HepG2 (cell line): ENCODE data around the gene CITED2. TPM values are rescaled to one million over a fixed set of nuclear protein-coding genes. Genes with fewer than 3 reads are reported as not detected.

ENCODE experiments used
- ATAC-seq: fragments of 200-7000 bp; cut with Tn5 transposase; 3 replicates; pipeline ENCODE4 v1.9.1; 2020; ENCODE audit warnings: mild to moderate bottlenecking, moderate library complexity
- BruUV-seq: library from RNA; stranded (reverse); fragments of 400-500 nt; replicated peaks from 2 replicates; lab custom pipeline; 2021; lab: Mats Ljungman, UMichigan
- CTCF ChIA-PET: fragments of 300-600 bp; formaldehyde crosslinking; extraction: SDS; loops from one replicate; lab custom pipeline; 2021; ENCODE audit warnings: low total read pairs, inconsistent platforms, low intra/inter-chr PET ratio; lab: Yijun Ruan, JAX
- POLR2A ChIA-PET: fragments of 350-600 bp; sonication (Branson Sonifier 250); formaldehyde crosslinking; loops from one replicate; lab custom pipeline; 2020; ENCODE audit warnings: antibody characterized with exemption, inconsistent platforms; lab: Yijun Ruan, JAX
- DNase-seq: peaks from one replicate; pipeline ENCODE4 v3.0.0-alpha.2; 2015; ENCODE audit warnings: low spot score
- FAIRE-seq: peaks from 3 replicates; lab custom pipeline; 2011; peaks lifted over from hg19 to GRCh38; lab: Jason Lieb, UNC
- H2AFZ ChIP-seq: one replicate; pipeline ENCODE4 v1.6.1; 2011; ENCODE audit warnings: low read length, inconsistent platforms
- H3K27ac ChIP-seq: fragments of 300-600 bp; 3 replicates; pipeline ENCODE4 v1.8.0; 2011; ENCODE audit warnings: mixed run types, mild to moderate bottlenecking, mixed read lengths, low read length, inconsistent platforms; ENCODE audit not compliant: insufficient read depth; ENCODE audit errors: extremely low read length
- H3K27me3 ChIP-seq, 2 experiments: fragments of 200-600 bp in 1 of 2; 2 replicates in 1 of 2; 3 replicates in 1 of 2; pipeline versions ENCODE4 v1.6.0 to v1.8.0; 2011; ENCODE audit warnings: low read length in 2 of 2, mild to moderate bottlenecking in 2 of 2, moderate library complexity in 2 of 2, inconsistent platforms in 1 of 2; ENCODE audit not compliant: insufficient read depth in 2 of 2, control insufficient read depth in 1 of 2
- H3K36me3 ChIP-seq, 2 experiments: fragments of 200-600 bp in 1 of 2; replicated peaks in 1 of 2; 2 replicates in 1 of 2; 3 replicates in 1 of 2; pipeline versions ENCODE4 v1.5.1 to v1.8.0; 2011; ENCODE audit warnings: low read length in 2 of 2, inconsistent platforms in 1 of 2; ENCODE audit not compliant: insufficient read depth in 2 of 2, control insufficient read depth in 1 of 2
- H3K4me1 ChIP-seq: 2 replicates; pipeline ENCODE4 v1.5.1; 2012; ENCODE audit warnings: low read length, inconsistent platforms; ENCODE audit not compliant: insufficient read depth
- H3K4me2 ChIP-seq: 2 replicates; pipeline ENCODE4 v1.6.0; 2011; ENCODE audit warnings: low read depth, low read length, inconsistent platforms
- H3K4me3 ChIP-seq, 3 experiments: fragments of 200-600 bp in 1 of 3; sonication (generic), shearing (Covaris generic) in 1 of 3; replicated peaks in 1 of 3; 2 replicates each; pipeline ENCODE4 v1.5.1; 2011 to 2016; ENCODE audit warnings: low read length in 3 of 3, inconsistent platforms in 2 of 3, low read depth in 2 of 3, mild to moderate bottlenecking in 2 of 3, control low read depth in 1 of 3, mixed read lengths in 1 of 3; ENCODE audit not compliant: insufficient read depth in 1 of 3
- H3K79me2 ChIP-seq: one replicate; pipeline ENCODE4 v1.6.1; 2011; ENCODE audit warnings: low read length, inconsistent platforms; ENCODE audit not compliant: insufficient read depth
- H3K9ac ChIP-seq: 2 replicates; pipeline ENCODE4 v1.6.0; 2011; ENCODE audit warnings: mild to moderate bottlenecking, low read depth, low read length, inconsistent platforms; ENCODE audit not compliant: insufficient read depth
- H3K9me3 ChIP-seq: 2 replicates; pipeline ENCODE4 v1.5.1; 2012; ENCODE audit warnings: mild to moderate bottlenecking, low read length
- H4K20me1 ChIP-seq: 2 replicates; pipeline ENCODE4 v1.6.0; 2011; ENCODE audit warnings: inconsistent platforms, mild to moderate bottlenecking, low read length, moderate library complexity; ENCODE audit not compliant: insufficient read depth
- EED ChIP-seq: sonication (generic); formaldehyde crosslinking; IDR thresholded peaks from 2 replicates; pipeline ENCODE4 v1.5.0; 2020; ENCODE audit warnings: mild to moderate bottlenecking, missing genetic modification reagents
- ZFP82 ChIP-seq: sonication (generic); formaldehyde crosslinking; IDR thresholded peaks from 2 replicates; pipeline ENCODE4 v1.5.1; 2020; ENCODE audit warnings: mild to moderate bottlenecking, missing genetic modification reagents, borderline replicate concordance
- WGBS: methylation state at CpG from one replicate; pipeline ENCODE4 v1.1.6; 2017; ENCODE audit warnings: low lambda C conversion rate; 5-methylcytosine and 5-hydroxymethylcytosine counted together
- in situ Hi-C: cut with HindIII; loops from 2 replicates; pipeline ENCODE4 v1.10.0; 2017; ENCODE audit warnings: low pct_unique_long_range_greater_than_20kb; ENCODE audit not compliant: extremely low pct_ligation_motif_present
- intact Hi-C: fragments of 100-400 bp; cut with micrococcal nuclease; formaldehyde crosslinking; loops from one replicate; pipeline ENCODE4 v1.10.0; 2022; ENCODE audit not compliant: unreplicated experiment
- polyA plus RNA-seq, 8 experiments: library from polyadenylated mRNA; depleted of rRNA in 3 of 8; stranded (reverse) in 7 of 8; unstranded in 1 of 8; fragments of >200 nt; fragmentation: Illumina TruSeq in 4 of 8; extraction: Trizol in 4 of 8; gene quantifications; 2 replicates each; pipeline versions ENCODE4 v1.2.1 to v1.2.3, GENCODE V29; 2011 to 2016; ENCODE audit warnings: low read depth in 4 of 8, missing spikeins in 1 of 8, mixed read lengths in 1 of 8; ENCODE audit not compliant: insufficient read depth in 1 of 8
- total RNA-seq, 5 experiments: library from RNA; depleted of rRNA; stranded (reverse); fragments of >200 nt; fragmentation: Illumina TruSeq; extraction: Trizol; gene quantifications; 2 replicates each; pipeline ENCODE4 v1.2.3, GENCODE V29; 2016; ENCODE audit warnings: low read depth in 1 of 5
- TF ChIP-seq, protein P1 (sequence below): sonication (generic); formaldehyde crosslinking; IDR thresholded peaks from 2 replicates; pipeline ENCODE4 v1.4.0; 2020; ENCODE audit warnings: missing genetic modification reagents, mild to moderate bottlenecking, borderline replicate concordance

CITED2 gene
- total and polyA plus RNA-seq, 2 of the 13 experiments (the other 11 are each of a cell fraction or from before 2014, with no cell fraction given), result 17.6 to 57.2 TPM

- H3K36me3 ChIP-seq, result no peaks in the 10 kb centered on the region
- WGBS, result 8% methylated on average over 14 of the region's 14 CpGs
- TF ChIP-seq, protein P1, sequence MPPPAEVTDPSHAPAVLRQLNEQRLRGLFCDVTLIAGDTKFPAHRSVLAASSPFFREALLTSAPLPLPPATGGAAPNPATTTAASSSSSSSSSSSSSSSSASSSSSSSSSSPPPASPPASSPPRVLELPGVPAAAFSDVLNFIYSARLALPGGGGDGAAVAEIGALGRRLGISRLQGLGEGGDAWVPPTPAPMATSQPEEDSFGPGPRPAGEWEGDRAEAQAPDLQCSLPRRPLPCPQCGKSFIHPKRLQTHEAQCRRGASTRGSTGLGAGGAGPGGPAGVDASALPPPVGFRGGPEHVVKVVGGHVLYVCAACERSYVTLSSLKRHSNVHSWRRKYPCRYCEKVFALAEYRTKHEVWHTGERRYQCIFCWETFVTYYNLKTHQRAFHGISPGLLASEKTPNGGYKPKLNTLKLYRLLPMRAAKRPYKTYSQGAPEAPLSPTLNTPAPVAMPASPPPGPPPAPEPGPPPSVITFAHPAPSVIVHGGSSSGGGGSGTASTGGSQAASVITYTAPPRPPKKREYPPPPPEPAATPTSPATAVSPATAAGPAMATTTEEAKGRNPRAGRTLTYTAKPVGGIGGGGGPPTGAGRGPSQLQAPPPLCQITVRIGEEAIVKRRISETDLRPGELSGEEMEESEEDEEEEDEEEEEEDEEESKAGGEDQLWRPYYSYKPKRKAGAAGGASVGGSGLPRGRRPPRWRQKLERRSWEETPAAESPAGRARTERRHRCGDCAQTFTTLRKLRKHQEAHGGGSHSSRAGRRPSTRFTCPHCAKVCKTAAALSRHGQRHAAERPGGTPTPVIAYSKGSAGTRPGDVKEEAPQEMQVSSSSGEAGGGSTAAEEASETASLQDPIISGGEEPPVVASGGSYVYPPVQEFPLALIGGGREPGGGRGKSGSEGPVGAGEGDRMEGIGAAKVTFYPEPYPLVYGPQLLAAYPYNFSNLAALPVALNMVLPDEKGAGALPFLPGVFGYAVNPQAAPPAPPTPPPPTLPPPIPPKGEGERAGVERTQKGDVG (CRISPR knock-in tag), result no peak
- no peak for TF ChIP-seq EED (CRISPR knock-in tag)
- TF ChIP-seq ZFP82 (CRISPR knock-in tag), result peak; percentile 61; the same call in 1 of the 2 replicates
- H3K4me1 ChIP-seq, result peaks cover 61% of the 10 kb centered on the region
- no peak for ATAC-seq
- no peak for DNase-seq
- intact Hi-C loops (loop anchor here (2.0 to 10.0 kb wide), 4 partner anchors 392 to 1522 kb away; no protein-coding TSS in a partner anchor), in situ Hi-C loops (loop anchor here (5.0 to 25.0 kb wide), 6 partner anchors 215 to 1540 kb away; no protein-coding TSS in a partner anchor)
- no peaks in the 10 kb centered on the region for H3K9me3 ChIP-seq
- peak overlapping the region; percentile 97 for H3K4me2 ChIP-seq
- H3K27ac ChIP-seq, result peak overlapping the region; percentile 93
- peak overlapping the region; percentile 65 to 99 (median 83) for H3K4me3 ChIP-seq
- CTCF ChIA-PET, result no interaction called here
- BruUV-seq, result no TSS peak
- H3K79me2 ChIP-seq, result peaks cover 28% of the 10 kb centered on the region
- POLR2A ChIA-PET, result interaction anchor here (1.2 to 4.3 kb wide), 4 partner anchors 108 to 1525 kb away, joined by 3 to 34 read pairs (median 3); no protein-coding TSS in a partner anchor
- no peak overlapping the region for H2AFZ ChIP-seq
- FAIRE-seq, result no peak
- peak overlapping the region; percentile 93 for H3K9ac ChIP-seq
- peaks cover 0 to 6% of the 10 kb centered on the region in 2 experiments; a peak in 1 of 5 replicates for H3K27me3 ChIP-seq
- peaks cover 18% of the 10 kb centered on the region for H4K20me1 ChIP-seq
Measured at GRCh38 chr6:139372326-139373153, 1.9 kb downstream of the CITED2 start.
